Neural crest cell (in vitro differentiated cells): ENCODE results near the gene EXOC6B. TPM values are rescaled to one million over a fixed set of nuclear protein-coding genes. Genes with fewer than 3 reads are reported as not detected.

Experiments
- DNase-seq: peaks from one replicate; pipeline ENCODE4 v3.0.0; 2021; ENCODE audit warnings: low read depth, mixed read lengths, low spot score
- H3K27ac Mint-ChIP-seq: one replicate; pipeline ENCODE4 v1.8.0; 2021; ENCODE audit warnings: mild to moderate bottlenecking, mixed read lengths; ENCODE audit not compliant: unreplicated experiment
- H3K27me3 Mint-ChIP-seq: 2 replicates; pipeline ENCODE4 v1.8.0; 2021; ENCODE audit warnings: low read depth, mild to moderate bottlenecking, mixed read lengths
- H3K36me3 Mint-ChIP-seq: 2 replicates; pipeline ENCODE4 v1.8.0; 2021; ENCODE audit warnings: low read depth, mild to moderate bottlenecking, mixed read lengths
- H3K4me1 Mint-ChIP-seq: 2 replicates; pipeline ENCODE4 v1.8.0; 2021; ENCODE audit warnings: mixed read lengths
- H3K4me3 Mint-ChIP-seq: one replicate; pipeline ENCODE4 v1.8.0; 2021; ENCODE audit warnings: mild to moderate bottlenecking, mixed read lengths
- H3K9me3 Mint-ChIP-seq: 2 replicates; pipeline ENCODE4 v1.8.0; 2021; ENCODE audit warnings: mixed read lengths
- total RNA-seq: library from RNA; stranded (reverse); gene quantifications from 2 replicates; pipeline ENCODE4 v1.2.1, GENCODE V29; 2021
- TF ChIP-seq, protein P1 (sequence below): fragments of 200-600 bp; sonication (generic); conservative IDR thresholded peaks from 2 replicates; pipeline ENCODE4 v1.5.0; 2021; ENCODE audit warnings: antibody characterized with exemption, mild to moderate bottlenecking

The EXOC6B gene
- total RNA-seq, 1 donor from 2014 or later = 28.2 TPM

GRCh38 chr2:72220170-72220569, 605.7 kb downstream of the EXOC6B start:
- H3K27ac Mint-ChIP-seq = no peak overlapping the region
- no peak overlapping the region for H3K4me3 Mint-ChIP-seq
- H3K36me3 Mint-ChIP-seq = peaks cover 2% of the 10 kb centered on the region
- TF ChIP-seq, protein P1, sequence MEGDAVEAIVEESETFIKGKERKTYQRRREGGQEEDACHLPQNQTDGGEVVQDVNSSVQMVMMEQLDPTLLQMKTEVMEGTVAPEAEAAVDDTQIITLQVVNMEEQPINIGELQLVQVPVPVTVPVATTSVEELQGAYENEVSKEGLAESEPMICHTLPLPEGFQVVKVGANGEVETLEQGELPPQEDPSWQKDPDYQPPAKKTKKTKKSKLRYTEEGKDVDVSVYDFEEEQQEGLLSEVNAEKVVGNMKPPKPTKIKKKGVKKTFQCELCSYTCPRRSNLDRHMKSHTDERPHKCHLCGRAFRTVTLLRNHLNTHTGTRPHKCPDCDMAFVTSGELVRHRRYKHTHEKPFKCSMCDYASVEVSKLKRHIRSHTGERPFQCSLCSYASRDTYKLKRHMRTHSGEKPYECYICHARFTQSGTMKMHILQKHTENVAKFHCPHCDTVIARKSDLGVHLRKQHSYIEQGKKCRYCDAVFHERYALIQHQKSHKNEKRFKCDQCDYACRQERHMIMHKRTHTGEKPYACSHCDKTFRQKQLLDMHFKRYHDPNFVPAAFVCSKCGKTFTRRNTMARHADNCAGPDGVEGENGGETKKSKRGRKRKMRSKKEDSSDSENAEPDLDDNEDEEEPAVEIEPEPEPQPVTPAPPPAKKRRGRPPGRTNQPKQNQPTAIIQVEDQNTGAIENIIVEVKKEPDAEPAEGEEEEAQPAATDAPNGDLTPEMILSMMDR = peak; percentile 50
- peaks cover 2% of the 10 kb centered on the region for H3K9me3 Mint-ChIP-seq
- H3K27me3 Mint-ChIP-seq = no peaks in the 10 kb centered on the region
- DNase-seq = peak; percentile 12
- H3K4me1 Mint-ChIP-seq = peaks cover 20% of the 10 kb centered on the region

DNA sequence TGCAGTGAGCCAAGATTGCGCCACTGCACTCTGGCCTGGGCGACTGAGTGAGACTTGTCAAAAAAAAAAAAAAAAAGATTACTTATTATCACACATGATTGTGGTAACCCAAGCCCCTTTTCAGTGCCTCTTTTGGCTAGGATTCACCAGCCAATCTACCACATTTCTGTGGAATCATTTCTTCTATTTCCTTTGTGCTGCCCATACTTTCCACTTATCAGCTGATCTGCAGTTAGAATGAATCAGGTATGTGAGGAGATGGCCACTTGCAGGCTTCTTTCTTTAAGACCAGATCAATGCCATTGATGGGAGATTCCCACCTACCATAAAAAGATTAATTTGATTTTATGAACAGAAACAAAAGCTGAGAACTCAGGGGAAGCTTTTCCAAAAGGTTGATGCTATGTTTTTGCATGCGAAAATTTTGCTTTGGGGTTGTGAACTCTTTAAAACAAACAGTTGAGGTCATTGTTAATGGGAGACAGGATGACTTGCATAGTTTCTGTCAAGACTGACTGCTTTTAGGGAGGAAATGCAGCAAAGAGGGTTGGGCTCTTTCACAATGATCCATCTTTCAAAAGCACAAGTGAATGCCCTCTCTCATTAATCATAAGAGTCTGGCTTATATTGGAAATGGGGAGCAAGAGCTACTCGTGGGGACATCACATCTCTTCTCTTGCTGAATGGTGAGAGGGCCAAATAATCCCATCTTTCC, 611.2 kb downstream of the EXOC6B start:
- DNase-seq = no peak
- peaks cover 2% of the 10 kb centered on the region for H3K36me3 Mint-ChIP-seq
- TF ChIP-seq, protein P1 = no peak
- no peak overlapping the region for H3K27ac Mint-ChIP-seq
- H3K27me3 Mint-ChIP-seq = no peaks in the 10 kb centered on the region
- peaks cover 2% of the 10 kb centered on the region for H3K9me3 Mint-ChIP-seq
- H3K4me1 Mint-ChIP-seq = peaks cover 17% of the 10 kb centered on the region
- H3K4me3 Mint-ChIP-seq = no peak overlapping the region

GRCh38 chr2:72212486-72212855, 613.4 kb downstream of the EXOC6B start:
- Mint-ChIP-seq H3K27ac (no peak overlapping the region), H3K4me3 (no peak overlapping the region), H3K4me1 (peaks cover 17% of the 10 kb centered on the region), H3K36me3 (peaks cover 2% of the 10 kb centered on the region), H3K27me3 (no peaks in the 10 kb centered on the region), H3K9me3 (peaks cover 2% of the 10 kb centered on the region)
- TF ChIP-seq, protein P1 = no peak
- no peak for DNase-seq

- Mint-ChIP-seq H3K27me3 (no peaks in the 10 kb centered on the region), H3K9me3 (peaks cover 2% of the 10 kb centered on the region), H3K27ac (no peak overlapping the region), H3K4me3 (no peak overlapping the region), H3K4me1 (peaks cover 17% of the 10 kb centered on the region), H3K36me3 (peaks cover 2% of the 10 kb centered on the region)
- TF ChIP-seq, protein P1 = no peak
- no peak for DNase-seq
Measured at GRCh38 chr2:72211777-72212485, 613.9 kb downstream of the EXOC6B start.

GRCh38 chr2:72211350-72211749, 614.5 kb downstream of the EXOC6B start:
- Mint-ChIP-seq H3K36me3 (peaks cover 2% of the 10 kb centered on the region), H3K27me3 (no peaks in the 10 kb centered on the region), H3K27ac (no peak overlapping the region), H3K4me3 (no peak overlapping the region), H3K4me1 (peaks cover 17% of the 10 kb centered on the region), H3K9me3 (peaks cover 2% of the 10 kb centered on the region)
- TF ChIP-seq, protein P1 = no peak
- DNase-seq = no peak
